MM.1S (cell line): ENCODE results near the gene CUBN.

Experiments used
- DNase-seq: peaks from one replicate; pipeline ENCODE4 v3.0.0-alpha.2; 2015
- H2AFZ ChIP-seq: fragments of 300-600 bp; sonication (generic); 2 replicates; pipeline ENCODE4 v1.6.0; 2016; ENCODE audit warnings: antibody characterized with exemption, low read length
- H3F3A ChIP-seq: fragments of 300-600 bp; sonication (generic); 2 replicates; pipeline ENCODE4 v1.6.1; 2016; ENCODE audit warnings: mild to moderate bottlenecking, antibody characterized with exemption, low read length, moderate library complexity, mixed read lengths; ENCODE audit not compliant: insufficient read depth
- H3K27ac ChIP-seq: fragments of 300-600 bp; sonication (generic); 2 replicates; pipeline ENCODE4 v1.5.1; 2016; ENCODE audit warnings: mild to moderate bottlenecking, low read length
- H3K27me3 ChIP-seq: fragments of 300-600 bp; sonication (generic); replicated peaks from 2 replicates; pipeline ENCODE4 v1.6.0; 2016; ENCODE audit warnings: low read length; ENCODE audit not compliant: insufficient read depth
- H3K36me3 ChIP-seq: fragments of 300-600 bp; sonication (generic); replicated peaks from 2 replicates; pipeline ENCODE4 v1.6.1; 2016; ENCODE audit warnings: mild to moderate bottlenecking, low read length, mixed read lengths; ENCODE audit not compliant: insufficient read depth
- H3K4me1 ChIP-seq: fragments of 300-600 bp; sonication (generic); 2 replicates; pipeline ENCODE4 v1.6.1; 2016; ENCODE audit warnings: low read length, mixed read lengths
- H3K4me2 ChIP-seq: fragments of 300-600 bp; sonication (generic); 2 replicates; pipeline ENCODE4 v1.6.0; 2016; ENCODE audit warnings: low read depth, low read length
- H3K4me3 ChIP-seq: fragments of 300-600 bp; sonication (generic); 2 replicates; pipeline ENCODE4 v1.5.1; 2016; ENCODE audit warnings: low read length, mixed read lengths
- H3K79me2 ChIP-seq: fragments of 300-600 bp; sonication (generic); 2 replicates; pipeline ENCODE4 v1.6.1; 2016; ENCODE audit warnings: mixed run types, low read length, mixed read lengths
- H3K9ac ChIP-seq: fragments of 300-600 bp; sonication (generic); 2 replicates; pipeline ENCODE4 v1.6.1; 2016; ENCODE audit warnings: low read length, mixed read lengths
- H3K9me2 ChIP-seq: fragments of 300-600 bp; sonication (generic); replicated peaks from 2 replicates; pipeline ENCODE4 v1.6.1; 2016; ENCODE audit warnings: mild to moderate bottlenecking, low read length, mixed read lengths; ENCODE audit not compliant: insufficient read depth
- H3K9me3 ChIP-seq: fragments of 300-600 bp; sonication (generic); replicated peaks from 2 replicates; pipeline ENCODE4 v1.6.1; 2016; ENCODE audit warnings: mild to moderate bottlenecking, low read length, mixed read lengths; ENCODE audit not compliant: insufficient read depth
- H4K20me1 ChIP-seq: fragments of 300-600 bp; sonication (generic); 2 replicates; pipeline ENCODE4 v1.6.1; 2016; ENCODE audit warnings: mild to moderate bottlenecking, low read length, moderate library complexity, mixed read lengths; ENCODE audit not compliant: insufficient read depth
- EZH2 ChIP-seq: fragments of 300-600 bp; sonication (generic); optimal IDR thresholded peaks from 2 replicates; pipeline ENCODE3; 2017; ENCODE audit warnings: low read depth, mild to moderate bottlenecking, antibody characterized with exemption, low read length, mixed read lengths
- EZH2phosphoT487 ChIP-seq: fragments of 300-600 bp; sonication (generic); IDR thresholded peaks from 2 replicates; pipeline ENCODE4 v1.6.1; 2018; ENCODE audit warnings: antibody characterized with exemption, low read length
- TF ChIP-seq, protein P1 (sequence below): fragments of 300-600 bp; sonication (generic); IDR thresholded peaks from 2 replicates; pipeline ENCODE4 v1.5.1; 2016; ENCODE audit warnings: antibody characterized with exemption, low read length, mixed read lengths

The CUBN gene

DNA sequence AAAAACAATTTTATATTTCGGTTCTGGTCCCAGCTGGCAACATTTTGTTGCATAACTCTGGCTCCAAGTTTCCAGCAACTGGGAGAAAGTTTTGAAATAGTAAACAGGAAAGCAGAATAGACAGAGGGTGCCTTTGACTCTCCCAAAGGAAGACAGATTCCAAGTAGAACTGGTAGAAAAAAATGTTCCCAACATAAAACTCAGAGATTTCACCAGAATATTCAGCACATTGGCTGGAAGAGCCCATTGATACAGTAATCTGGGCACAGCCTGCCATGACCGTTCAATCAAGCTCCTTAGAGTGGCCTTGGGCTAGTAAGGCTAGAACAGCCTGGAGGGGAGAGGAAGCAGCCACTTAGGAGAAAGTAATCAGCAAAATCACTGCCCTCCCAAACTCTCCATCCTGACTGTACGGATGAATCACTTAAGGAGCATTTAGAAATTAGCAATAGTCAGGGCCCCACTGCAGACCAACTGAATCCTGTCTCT lies 120.4 kb downstream of the CUBN start:
- no peak overlapping the region for H3K9ac ChIP-seq
- no peak overlapping the region for H2AFZ ChIP-seq
- no peaks in the 10 kb centered on the region for H3K9me2 ChIP-seq
- no peak overlapping the region for H3K27ac ChIP-seq
- no peaks in the 10 kb centered on the region for H4K20me1 ChIP-seq
- no peaks in the 10 kb centered on the region for H3K36me3 ChIP-seq
- no peak overlapping the region for H3K4me3 ChIP-seq
- no peaks in the 10 kb centered on the region for H3K79me2 ChIP-seq
- H3K4me2 ChIP-seq = no peak overlapping the region
- DNase-seq = no peak
- H3K4me1 ChIP-seq = 0 out of 2 replicates have a peak, but pooled peaks cover under 1% of the 10 kb centered on the region
- no peaks in the 10 kb centered on the region for H3K9me3 ChIP-seq
- H3F3A ChIP-seq = no peaks in the 10 kb centered on the region
- H3K27me3 ChIP-seq = no peaks in the 10 kb centered on the region
- TF ChIP-seq EZH2 (no peak), EZH2phosphoT487 (no peak)
- TF ChIP-seq, protein P1, sequence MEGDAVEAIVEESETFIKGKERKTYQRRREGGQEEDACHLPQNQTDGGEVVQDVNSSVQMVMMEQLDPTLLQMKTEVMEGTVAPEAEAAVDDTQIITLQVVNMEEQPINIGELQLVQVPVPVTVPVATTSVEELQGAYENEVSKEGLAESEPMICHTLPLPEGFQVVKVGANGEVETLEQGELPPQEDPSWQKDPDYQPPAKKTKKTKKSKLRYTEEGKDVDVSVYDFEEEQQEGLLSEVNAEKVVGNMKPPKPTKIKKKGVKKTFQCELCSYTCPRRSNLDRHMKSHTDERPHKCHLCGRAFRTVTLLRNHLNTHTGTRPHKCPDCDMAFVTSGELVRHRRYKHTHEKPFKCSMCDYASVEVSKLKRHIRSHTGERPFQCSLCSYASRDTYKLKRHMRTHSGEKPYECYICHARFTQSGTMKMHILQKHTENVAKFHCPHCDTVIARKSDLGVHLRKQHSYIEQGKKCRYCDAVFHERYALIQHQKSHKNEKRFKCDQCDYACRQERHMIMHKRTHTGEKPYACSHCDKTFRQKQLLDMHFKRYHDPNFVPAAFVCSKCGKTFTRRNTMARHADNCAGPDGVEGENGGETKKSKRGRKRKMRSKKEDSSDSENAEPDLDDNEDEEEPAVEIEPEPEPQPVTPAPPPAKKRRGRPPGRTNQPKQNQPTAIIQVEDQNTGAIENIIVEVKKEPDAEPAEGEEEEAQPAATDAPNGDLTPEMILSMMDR = no peak

DNA sequence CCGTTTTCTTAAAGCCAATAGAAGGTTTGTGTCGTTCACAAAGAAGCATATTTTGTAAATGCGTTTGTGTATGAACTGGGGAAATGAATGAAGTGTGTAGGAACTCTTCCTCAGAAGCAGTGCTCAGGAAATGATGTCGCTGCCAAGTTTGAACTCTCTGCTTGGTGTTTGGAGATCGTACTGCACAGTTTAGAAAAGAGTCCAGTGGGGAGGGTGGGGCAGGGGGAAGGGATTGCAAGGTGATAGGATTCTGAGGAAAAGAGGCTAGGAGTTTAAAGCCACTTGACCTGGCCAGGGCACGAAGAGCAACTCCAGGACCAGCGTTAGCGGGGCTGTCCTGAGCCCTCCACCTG lies 122.2 kb downstream of the CUBN start:
- no peaks in the 10 kb centered on the region for H3K9me3 ChIP-seq
- H3K9me2 ChIP-seq = no peaks in the 10 kb centered on the region
- H3K27me3 ChIP-seq = no peaks in the 10 kb centered on the region
- no peak overlapping the region for H2AFZ ChIP-seq
- H3K36me3 ChIP-seq = no peaks in the 10 kb centered on the region
- no peak overlapping the region for H3K27ac ChIP-seq
- H3K79me2 ChIP-seq = no peaks in the 10 kb centered on the region
- no peak overlapping the region for H3K4me3 ChIP-seq
- H4K20me1 ChIP-seq = no peaks in the 10 kb centered on the region
- H3K4me1 ChIP-seq = peaks cover 11% of the 10 kb centered on the region
- TF ChIP-seq, protein P1 = no peak
- H3F3A ChIP-seq = 0 out of 2 replicates have a peak, but pooled peaks cover 2% of the 10 kb centered on the region
- H3K4me2 ChIP-seq = no peak overlapping the region
- DNase-seq = no peak
- H3K9ac ChIP-seq = no peak overlapping the region

DNA sequence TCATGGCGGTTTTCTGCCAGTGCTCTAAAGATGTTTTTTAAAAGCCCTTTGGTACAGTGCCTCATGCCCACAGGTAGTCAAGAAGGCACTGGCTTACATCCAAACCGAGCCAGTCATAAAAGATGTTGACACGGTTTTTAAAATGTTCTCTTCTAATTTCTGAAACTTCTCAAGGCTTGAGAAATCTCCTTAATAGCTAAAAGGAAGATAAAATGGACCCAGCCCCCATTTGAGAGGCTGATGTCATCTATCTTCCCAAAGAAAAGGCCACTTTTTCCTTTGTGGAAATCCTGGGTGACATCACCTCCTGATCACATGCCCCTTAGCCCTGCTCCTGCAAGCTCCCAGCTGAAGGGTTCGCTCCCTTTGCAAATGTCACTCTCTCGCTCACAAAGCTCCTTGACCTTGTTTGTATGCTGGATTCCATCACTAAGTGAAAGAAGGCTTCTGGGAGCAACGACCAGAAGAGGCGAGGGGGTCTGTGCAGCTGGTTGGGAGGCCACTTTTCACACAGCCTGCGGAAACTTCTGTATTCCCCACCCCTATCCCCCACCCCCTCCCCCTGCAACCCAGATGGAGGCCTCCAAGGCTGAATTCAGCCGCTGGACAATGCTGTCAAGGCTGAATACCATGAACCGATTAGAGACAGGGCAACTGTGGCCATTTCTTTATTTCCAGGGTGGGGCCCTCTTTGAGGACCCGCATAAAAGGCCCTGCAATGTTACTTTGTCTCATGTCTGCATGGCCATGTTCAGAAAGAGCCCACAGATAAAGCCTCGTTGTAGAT lies 122.8 kb downstream of the CUBN start:
- DNase-seq = no peak
- no peaks in the 10 kb centered on the region for H4K20me1 ChIP-seq
- no peak overlapping the region for H3K4me3 ChIP-seq
- H3K9me3 ChIP-seq = no peaks in the 10 kb centered on the region
- no peaks in the 10 kb centered on the region for H3K36me3 ChIP-seq
- H3K4me2 ChIP-seq = no peak overlapping the region
- no peak overlapping the region for H3K27ac ChIP-seq
- peaks cover 14% of the 10 kb centered on the region for H3K4me1 ChIP-seq
- TF ChIP-seq EZH2phosphoT487 (no peak), EZH2 (no peak)
- TF ChIP-seq, protein P1 = no peak
- H3K27me3 ChIP-seq = no peaks in the 10 kb centered on the region
- no peaks in the 10 kb centered on the region for H3K9me2 ChIP-seq
- H2AFZ ChIP-seq = no peak overlapping the region
- H3K79me2 ChIP-seq = no peaks in the 10 kb centered on the region
- H3K9ac ChIP-seq = no peak overlapping the region
- H3F3A ChIP-seq = peaks cover 8% of the 10 kb centered on the region; the same call in 1 of the 2 replicates
